ENCODE data around the gene RNASE4. TPM values are rescaled to one million over a fixed set of nuclear protein-coding genes. Genes with fewer than 3 reads are reported as not detected.

Gene RNASE4
- polyA plus RNA-seq, 6 donors from 2014 or later: 0.18 to 0.61 (median 0.34) TPM; not detected in 1

- peaks cover 0 to 5% (median 0%) of the 10 kb centered on the region in 7 donors for H3K9me3 Mint-ChIP-seq
- H3K4me3 Mint-ChIP-seq: no peak overlapping the region
- ATAC-seq (ENCODE audit: low read depth in 2 of 2) (peak; percentile 26 to 33), DNase-seq (peak; percentile 84)
- no peaks in the 10 kb centered on the region for H3K36me3 Mint-ChIP-seq
- H3K4me1 Mint-ChIP-seq: peaks cover 10 to 21% (median 11%) of the 10 kb centered on the region in 3 donors
- H3K27ac Mint-ChIP-seq: no peak overlapping the region
- no peaks in the 10 kb centered on the region for H3K27me3 Mint-ChIP-seq
These were observed 2.8 kb upstream of the RNASE4 start for GRCh38 chr14:20681348-20682126.

- ATAC-seq (ENCODE audit: low read depth in 2 of 2): no peak
- H3K4me1 Mint-ChIP-seq: peaks cover 10 to 21% (median 11%) of the 10 kb centered on the region in 3 donors
- H3K9me3 Mint-ChIP-seq: peaks cover 0 to 5% (median 0%) of the 10 kb centered on the region in 7 donors
- DNase-seq: no peak
- no peak overlapping the region for H3K27ac Mint-ChIP-seq
- no peak overlapping the region for H3K4me3 Mint-ChIP-seq
- no peaks in the 10 kb centered on the region for H3K36me3 Mint-ChIP-seq
- H3K27me3 Mint-ChIP-seq: no peaks in the 10 kb centered on the region
These were observed 2.3 kb upstream of the RNASE4 start for GRCh38 chr14:20682127-20682434.

- peak; percentile 38 for DNase-seq
- Mint-ChIP-seq H3K27me3 (no peaks in the 10 kb centered on the region), H3K36me3 (no peaks in the 10 kb centered on the region)
These were observed 1.8 kb upstream of the RNASE4 start for GRCh38 chr14:20682435-20683124.

GRCh38 chr14:20683125-20683890 is 1.1 kb upstream of the RNASE4 start:
- Mint-ChIP-seq H3K4me1 (peaks cover 10 to 21% (median 11%) of the 10 kb centered on the region in 3 donors), H3K9me3 (peaks cover 0 to 5% (median 0%) of the 10 kb centered on the region in 7 donors), H3K36me3 (no peaks in the 10 kb centered on the region), H3K27me3 (no peaks in the 10 kb centered on the region), H3K27ac (no peak overlapping the region), H3K4me3 (no peak overlapping the region)
- ATAC-seq (ENCODE audit: low read depth in 2 of 2) (peak; percentile 41 to 44), DNase-seq (peak; percentile 72)

More at GRCh38 chr14:20682435-20683124, 1.8 kb upstream of the RNASE4 start:
- H3K4me1 Mint-ChIP-seq: peaks cover 10 to 21% (median 11%) of the 10 kb centered on the region in 3 donors
- peaks cover 0 to 5% (median 0%) of the 10 kb centered on the region in 7 donors for H3K9me3 Mint-ChIP-seq
- H3K4me3 Mint-ChIP-seq: no peak overlapping the region
- peak; percentile 29 to 40 for ATAC-seq (ENCODE audit: low read depth in 2 of 2)
- H3K27ac Mint-ChIP-seq: no peak overlapping the region

- H3K27ac Mint-ChIP-seq: peak overlapping the region in 4 of 6 donors; percentile 45 to 97 (median 60)
- ATAC-seq (ENCODE audit: low read depth in 2 of 2): no peak
- H3K4me3 Mint-ChIP-seq: no peak overlapping the region
- peaks cover 7 to 21% (median 10%) of the 10 kb centered on the region in 3 donors for H3K4me1 Mint-ChIP-seq
- DNase-seq: no peak
- no peaks in the 10 kb centered on the region for H3K36me3 Mint-ChIP-seq
- H3K27me3 Mint-ChIP-seq: no peaks in the 10 kb centered on the region
- peaks cover 0 to 5% (median 0%) of the 10 kb centered on the region in 7 donors for H3K9me3 Mint-ChIP-seq
These were observed 499 bp downstream of the RNASE4 start for GRCh38 chr14:20684662-20685456.

GRCh38 chr14:20686386-20687143 is 2.2 kb downstream of the RNASE4 start:
- Mint-ChIP-seq H3K4me1 (peaks cover 10 to 17% (median 13%) of the 10 kb centered on the region in 3 donors), H3K36me3 (no peaks in the 10 kb centered on the region), H3K4me3 (peak overlapping the region in 1 of 8 donors; percentile 26), H3K27me3 (no peaks in the 10 kb centered on the region), H3K9me3 (peaks cover 0 to under 1% (median 0%) of the 10 kb centered on the region in 7 donors), H3K27ac (no peak overlapping the region)
- ATAC-seq (ENCODE audit: low read depth in 2 of 2) (no peak), DNase-seq (no peak)

- no peaks in the 10 kb centered on the region for H3K9me3 Mint-ChIP-seq
- DNase-seq (no peak), ATAC-seq (ENCODE audit: low read depth in 2 of 2) (no peak)
- no peaks in the 10 kb centered on the region for H3K27me3 Mint-ChIP-seq
- no peak overlapping the region for H3K27ac Mint-ChIP-seq
- no peaks in the 10 kb centered on the region for H3K36me3 Mint-ChIP-seq
- H3K4me3 Mint-ChIP-seq: peak overlapping the region in 1 of 8 donors; percentile 26
- peaks cover 4 to 17% (median 13%) of the 10 kb centered on the region in 3 donors for H3K4me1 Mint-ChIP-seq
These were observed 3.2 kb downstream of the RNASE4 start for GRCh38 chr14:20687362-20688166.

GRCh38 chr14:20688167-20688839 is 3.9 kb downstream of the RNASE4 start, which contains the start of gene ANG:
ANG (plus strand) TSS chr14:20688764; CDS start chr14:20693565, 4,801 bp downstream.
- H3K4me3 Mint-ChIP-seq: no peak within 1 kb of the TSS
- no peak for ATAC-seq (ENCODE audit: low read depth in 2 of 2)

GRCh38 chr14:20690848-20691640 is 6.7 kb downstream of the RNASE4 start:
- DNase-seq (peak; percentile 63), ATAC-seq (ENCODE audit: low read depth in 2 of 2) (peak; percentile 82 to 94)
- no peaks in the 10 kb centered on the region for H3K9me3 Mint-ChIP-seq
- H3K27ac Mint-ChIP-seq: no peak overlapping the region
- no peaks in the 10 kb centered on the region for H3K36me3 Mint-ChIP-seq
- peaks cover 4 to 8% (median 6%) of the 10 kb centered on the region in 3 donors for H3K4me1 Mint-ChIP-seq
- H3K4me3 Mint-ChIP-seq: peak overlapping the region in 1 of 8 donors; percentile 10
- peaks cover 0 to 8% (median 6%) of the 10 kb centered on the region in 3 donors for H3K27me3 Mint-ChIP-seq

More at GRCh38 chr14:20688167-20688839, 3.9 kb downstream of the RNASE4 start, which contains the start of gene ANG:
- DNase-seq: no peak
- H3K27me3 Mint-ChIP-seq: peaks cover 0 to 6% (median 4%) of the 10 kb centered on the region in 3 donors
- H3K4me1 Mint-ChIP-seq: peaks cover 4 to 17% (median 13%) of the 10 kb centered on the region in 3 donors
- no peaks in the 10 kb centered on the region for H3K36me3 Mint-ChIP-seq
- no peaks in the 10 kb centered on the region for H3K9me3 Mint-ChIP-seq
- H3K27ac Mint-ChIP-seq: no peak within 1 kb of the TSS

- ATAC-seq (ENCODE audit: low read depth in 2 of 2) (no peak), DNase-seq (no peak)
- Mint-ChIP-seq H3K4me1 (peaks cover 4 to 8% (median 6%) of the 10 kb centered on the region in 3 donors), H3K4me3 (no peak overlapping the region), H3K27me3 (peaks cover 0 to 8% (median 6%) of the 10 kb centered on the region in 3 donors), H3K27ac (no peak overlapping the region), H3K36me3 (no peaks in the 10 kb centered on the region), H3K9me3 (no peaks in the 10 kb centered on the region)
These were observed 7.9 kb downstream of the RNASE4 start for GRCh38 chr14:20692116-20692751.

Measured in naive B cell (primary cell).